HL-60 (cell line): ENCODE results near the gene TNRC6A.

Experiments
- DNase-seq, 2 experiments: peaks; one replicate each; pipeline ENCODE4 v3.0.0-alpha.2; 2010 to 2020; ENCODE audit warnings: low read depth in 1 of 2, low spot score in 1 of 2
- H3K27ac ChIP-seq: fragments of 250-450 bp; sonication (Bioruptor Pico); replicated peaks from 2 replicates; pipeline ENCODE4 v1.5.1; 2020; ENCODE audit warnings: mild to moderate bottlenecking, moderate library complexity
- H3K27me3 ChIP-seq: fragments of 250-450 bp; sonication (Bioruptor Pico); 2 replicates; pipeline ENCODE4 v1.5.1; 2021; ENCODE audit warnings: mild to moderate bottlenecking, moderate library complexity; ENCODE audit not compliant: insufficient read depth, poor library complexity, severe bottlenecking
- H3K4me3 ChIP-seq: replicated peaks from 2 replicates; pipeline ENCODE4 v1.5.1; 2011; ENCODE audit warnings: mild to moderate bottlenecking, control low read depth, low read length; ENCODE audit not compliant: insufficient read depth
- CTCF ChIP-seq: IDR thresholded peaks from one replicate; pipeline ENCODE4 v1.5.1; 2011; ENCODE audit warnings: low read length, control low read depth, inconsistent platforms; ENCODE audit not compliant: insufficient read depth
- GABPA ChIP-seq: IDR thresholded peaks from 2 replicates; pipeline ENCODE4 v1.6.1; 2012; ENCODE audit warnings: low read depth
- POLR2AphosphoS5 ChIP-seq: IDR thresholded peaks from 2 replicates; pipeline ENCODE4 v1.6.1; 2012; ENCODE audit warnings: low read depth
- SPI1 ChIP-seq: IDR thresholded peaks from 2 replicates; pipeline ENCODE4 v1.6.1; 2012; ENCODE audit warnings: low read depth, mild to moderate bottlenecking, borderline replicate concordance
- TF ChIP-seq, protein P1 (sequence below): IDR thresholded peaks from 2 replicates; pipeline ENCODE4 v1.6.1; 2012; ENCODE audit warnings: low read depth; ENCODE audit not compliant: insufficient replicate concordance

Gene TNRC6A

GRCh38 chr16:24833352-24833751 lies 103.9 kb downstream of the TNRC6A start:
- Histone ChIP-seq H3K27me3 (no peaks in the 10 kb centered on the region), H3K4me3 (no peak overlapping the region), H3K27ac (no peak overlapping the region)
- DNase-seq, result no peak
- TF ChIP-seq, protein P1, sequence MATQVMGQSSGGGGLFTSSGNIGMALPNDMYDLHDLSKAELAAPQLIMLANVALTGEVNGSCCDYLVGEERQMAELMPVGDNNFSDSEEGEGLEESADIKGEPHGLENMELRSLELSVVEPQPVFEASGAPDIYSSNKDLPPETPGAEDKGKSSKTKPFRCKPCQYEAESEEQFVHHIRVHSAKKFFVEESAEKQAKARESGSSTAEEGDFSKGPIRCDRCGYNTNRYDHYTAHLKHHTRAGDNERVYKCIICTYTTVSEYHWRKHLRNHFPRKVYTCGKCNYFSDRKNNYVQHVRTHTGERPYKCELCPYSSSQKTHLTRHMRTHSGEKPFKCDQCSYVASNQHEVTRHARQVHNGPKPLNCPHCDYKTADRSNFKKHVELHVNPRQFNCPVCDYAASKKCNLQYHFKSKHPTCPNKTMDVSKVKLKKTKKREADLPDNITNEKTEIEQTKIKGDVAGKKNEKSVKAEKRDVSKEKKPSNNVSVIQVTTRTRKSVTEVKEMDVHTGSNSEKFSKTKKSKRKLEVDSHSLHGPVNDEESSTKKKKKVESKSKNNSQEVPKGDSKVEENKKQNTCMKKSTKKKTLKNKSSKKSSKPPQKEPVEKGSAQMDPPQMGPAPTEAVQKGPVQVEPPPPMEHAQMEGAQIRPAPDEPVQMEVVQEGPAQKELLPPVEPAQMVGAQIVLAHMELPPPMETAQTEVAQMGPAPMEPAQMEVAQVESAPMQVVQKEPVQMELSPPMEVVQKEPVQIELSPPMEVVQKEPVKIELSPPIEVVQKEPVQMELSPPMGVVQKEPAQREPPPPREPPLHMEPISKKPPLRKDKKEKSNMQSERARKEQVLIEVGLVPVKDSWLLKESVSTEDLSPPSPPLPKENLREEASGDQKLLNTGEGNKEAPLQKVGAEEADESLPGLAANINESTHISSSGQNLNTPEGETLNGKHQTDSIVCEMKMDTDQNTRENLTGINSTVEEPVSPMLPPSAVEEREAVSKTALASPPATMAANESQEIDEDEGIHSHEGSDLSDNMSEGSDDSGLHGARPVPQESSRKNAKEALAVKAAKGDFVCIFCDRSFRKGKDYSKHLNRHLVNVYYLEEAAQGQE, result no peak
- TF ChIP-seq SPI1 (no peak), GABPA (no peak), POLR2AphosphoS5 (no peak), CTCF (no peak)

- H3K4me3 ChIP-seq, result no peak overlapping the region
- peak in 1 of 2 experiments; percentile 30 for DNase-seq
- H3K27me3 ChIP-seq, result no peaks in the 10 kb centered on the region
- H3K27ac ChIP-seq, result no peak overlapping the region
- TF ChIP-seq POLR2AphosphoS5, result no peak
- TF ChIP-seq SPI1, result no peak
- peak; percentile 26 for TF ChIP-seq CTCF
- no peak for TF ChIP-seq GABPA
- TF ChIP-seq, protein P1, result no peak
Observed at GRCh38 chr16:24834459-24835335, 105.2 kb downstream of the TNRC6A start.

DNA sequence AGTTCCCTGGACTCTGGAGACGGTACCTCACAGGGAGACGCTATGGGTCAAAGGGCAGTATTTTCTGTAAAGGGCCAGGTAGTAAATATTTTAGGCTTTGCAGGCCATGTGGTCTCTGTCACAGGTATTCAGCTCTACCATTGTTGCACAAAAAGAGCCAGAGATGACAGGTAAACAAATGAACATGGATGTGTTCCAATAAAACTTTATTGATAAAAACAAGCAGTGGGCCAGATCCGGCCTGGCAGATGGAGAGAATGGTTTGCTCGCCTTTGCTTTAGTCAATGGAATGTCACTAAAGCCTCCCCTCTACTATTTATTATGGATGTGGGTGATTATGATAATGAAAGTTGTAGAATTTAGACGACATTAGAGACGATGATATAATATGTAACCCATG lies 107.4 kb downstream of the TNRC6A start:
- DNase-seq, result no peak
- H3K27me3 ChIP-seq, result no peaks in the 10 kb centered on the region
- H3K4me3 ChIP-seq, result no peak overlapping the region
- TF ChIP-seq POLR2AphosphoS5 (no peak), SPI1 (no peak), CTCF (no peak), GABPA (no peak)
- TF ChIP-seq, protein P1, result no peak
- no peak overlapping the region for H3K27ac ChIP-seq
